SJSA1 (cell line): Measurements from ENCODE around the gene TMEM132D. TPM values are rescaled to one million over a fixed set of nuclear protein-coding genes. Genes with fewer than 3 reads are reported as not detected.

ENCODE experiments used
- DNase-seq, 2 experiments: peaks; one replicate each; pipeline ENCODE4 v3.0.0-alpha.2; 2015 to 2020; ENCODE audit warnings: low spot score in 2 of 2, low read depth in 1 of 2
- H3K27ac ChIP-seq: fragments of 250-450 bp; sonication (Bioruptor Pico); 2 replicates; pipeline ENCODE4 v1.5.1; 2020; ENCODE audit warnings: mild to moderate bottlenecking, moderate library complexity
- H3K27me3 ChIP-seq: fragments of 250-450 bp; sonication (Bioruptor Pico); replicated peaks from 2 replicates; pipeline ENCODE4 v1.5.1; 2020; ENCODE audit warnings: mild to moderate bottlenecking, moderate library complexity
- H3K36me3 ChIP-seq: fragments of 250-450 bp; sonication (Bioruptor Pico); 2 replicates; pipeline ENCODE4 v1.5.1; 2020; ENCODE audit warnings: mild to moderate bottlenecking
- H3K4me1 ChIP-seq: fragments of 250-450 bp; sonication (Bioruptor Pico); replicated peaks from 2 replicates; pipeline ENCODE4 v1.6.1; 2021; ENCODE audit warnings: mild to moderate bottlenecking
- H3K4me3 ChIP-seq: fragments of 250-450 bp; sonication (Bioruptor Pico); 2 replicates; pipeline ENCODE4 v1.5.1; 2020; ENCODE audit warnings: mild to moderate bottlenecking
- H3K9me3 ChIP-seq: fragments of 250-450 bp; sonication (Bioruptor Pico); replicated peaks from 2 replicates; pipeline ENCODE4 v1.5.1; 2020; ENCODE audit warnings: mild to moderate bottlenecking
- total RNA-seq: library from RNA; depleted of rRNA; stranded (reverse); fragments of >200 nt; shearing (Covaris generic); gene quantifications from 2 replicates; pipeline ENCODE4 v1.2.3, GENCODE V29; 2014

Gene TMEM132D
- total RNA-seq, 1 experiment from 2014 or later: not detected

DNA sequence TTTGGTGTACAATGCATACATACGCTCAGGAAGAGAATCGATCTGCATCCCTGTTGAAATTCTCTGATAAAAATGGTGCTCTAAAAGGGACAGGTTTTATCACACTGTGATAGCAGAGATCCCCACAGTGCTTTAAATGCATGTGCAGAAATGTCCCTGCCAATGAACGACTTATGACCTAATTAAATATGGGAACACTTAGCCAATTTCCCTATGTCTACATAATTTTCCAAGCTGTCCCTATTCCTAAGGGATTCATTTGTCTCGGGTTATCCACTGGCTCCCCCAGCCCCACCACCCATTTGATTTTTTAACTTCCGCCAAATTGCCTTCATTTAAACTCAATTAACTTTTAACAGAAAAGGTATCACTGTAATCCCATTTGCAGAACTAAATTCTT, 284.6 kb downstream of the TMEM132D start:
- Histone ChIP-seq H3K4me3 (no peak overlapping the region), H3K27me3 (no peaks in the 10 kb centered on the region)

DNA sequence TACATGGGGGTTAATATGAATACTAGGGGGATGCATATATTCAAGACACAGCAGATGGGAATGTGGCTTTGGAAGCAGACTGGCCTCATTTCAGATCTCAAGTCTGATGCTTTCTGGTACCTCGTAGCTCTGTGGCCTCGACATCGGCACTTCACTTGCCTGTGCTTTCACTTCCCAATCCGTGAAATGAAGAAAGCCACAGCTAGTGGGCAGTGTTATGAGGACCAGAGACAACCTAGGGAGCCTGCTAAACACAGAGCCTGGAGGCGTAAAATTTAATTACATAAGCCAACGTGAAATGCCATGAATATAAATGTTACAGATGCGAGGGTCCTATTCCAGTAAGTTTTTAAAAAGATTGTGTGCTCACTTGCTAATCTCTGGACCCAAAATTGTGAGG, 286.0 kb downstream of the TMEM132D start:
- no peak for DNase-seq

More for the DNA sequence above, 284.6 kb downstream of the TMEM132D start:
- no peak overlapping the region for H3K27ac ChIP-seq
- H3K9me3 ChIP-seq: peaks cover 6% of the 10 kb centered on the region; the same call in 1 of the 2 replicates
- no peaks in the 10 kb centered on the region for H3K36me3 ChIP-seq
- no peaks in the 10 kb centered on the region for H3K4me1 ChIP-seq
- no peak for DNase-seq

DNA sequence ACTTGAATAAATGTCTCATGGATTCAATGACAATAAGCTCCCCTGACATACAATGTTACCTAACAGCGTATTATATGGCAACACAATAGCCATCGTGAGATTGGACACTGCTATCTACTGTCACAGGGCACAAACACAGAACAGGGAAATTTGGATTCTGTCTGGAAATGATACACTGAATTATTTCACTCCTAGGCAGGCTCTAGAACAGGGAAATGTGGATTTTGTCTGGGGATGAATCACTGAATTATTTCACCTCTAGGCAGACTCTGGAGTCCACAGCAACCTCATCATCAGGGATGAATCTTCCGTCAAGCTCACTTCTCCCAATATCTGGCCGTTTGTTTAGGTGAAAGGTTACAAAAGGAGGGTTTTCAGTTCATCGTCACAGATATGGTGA, 288.8 kb downstream of the TMEM132D start:
- peak overlapping the region; percentile 35; the same call in 1 of the 2 replicates for H3K27ac ChIP-seq
- H3K36me3 ChIP-seq: no peaks in the 10 kb centered on the region
- no peak overlapping the region for H3K4me3 ChIP-seq
- no peaks in the 10 kb centered on the region for H3K4me1 ChIP-seq
- no peaks in the 10 kb centered on the region for H3K27me3 ChIP-seq
- no peaks in the 10 kb centered on the region for H3K9me3 ChIP-seq
- DNase-seq: no peak

More for the DNA sequence above, 286.0 kb downstream of the TMEM132D start:
- H3K4me1 ChIP-seq: no peaks in the 10 kb centered on the region
- H3K9me3 ChIP-seq: peaks cover 6% of the 10 kb centered on the region; the same call in 1 of the 2 replicates
- no peaks in the 10 kb centered on the region for H3K36me3 ChIP-seq
- H3K4me3 ChIP-seq: no peak overlapping the region
- H3K27me3 ChIP-seq: no peaks in the 10 kb centered on the region
- no peak overlapping the region for H3K27ac ChIP-seq

DNA sequence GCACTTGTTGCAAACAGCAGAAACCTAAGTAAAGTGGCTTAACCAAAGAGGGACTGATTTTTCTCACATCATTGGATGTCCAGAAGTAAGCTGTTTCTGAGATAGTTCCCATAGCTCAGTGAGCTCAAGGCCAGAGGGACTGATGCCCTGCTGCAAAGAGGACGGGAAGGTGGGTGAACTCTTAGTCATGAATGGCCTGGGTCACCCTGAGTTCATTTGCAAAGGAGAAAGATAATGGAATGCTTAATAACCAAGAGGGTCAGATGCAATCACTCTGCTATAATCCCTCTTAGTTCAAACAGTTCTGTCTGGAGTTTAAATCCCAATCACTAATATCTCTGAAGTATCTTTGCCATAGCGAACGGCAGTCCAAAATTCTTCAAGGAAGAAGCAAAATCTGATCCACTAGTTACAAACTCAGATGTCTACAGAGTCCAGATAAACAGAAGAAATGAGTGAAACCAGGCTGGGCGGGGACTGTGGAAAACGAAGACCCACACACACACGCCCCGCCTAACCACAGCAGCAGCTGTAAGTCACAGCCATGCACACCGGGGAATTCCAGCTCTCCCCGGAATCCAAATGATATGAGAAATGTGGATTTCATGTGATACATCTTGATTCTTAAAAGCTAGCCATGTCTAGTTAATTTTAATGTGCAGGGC, 289.5 kb downstream of the TMEM132D start:
- Histone ChIP-seq H3K27me3 (no peaks in the 10 kb centered on the region), H3K36me3 (no peaks in the 10 kb centered on the region), H3K9me3 (no peaks in the 10 kb centered on the region), H3K4me3 (no peak overlapping the region), H3K27ac (peak overlapping the region; percentile 35; the same call in 1 of the 2 replicates), H3K4me1 (no peaks in the 10 kb centered on the region)
- no peak for DNase-seq

DNA sequence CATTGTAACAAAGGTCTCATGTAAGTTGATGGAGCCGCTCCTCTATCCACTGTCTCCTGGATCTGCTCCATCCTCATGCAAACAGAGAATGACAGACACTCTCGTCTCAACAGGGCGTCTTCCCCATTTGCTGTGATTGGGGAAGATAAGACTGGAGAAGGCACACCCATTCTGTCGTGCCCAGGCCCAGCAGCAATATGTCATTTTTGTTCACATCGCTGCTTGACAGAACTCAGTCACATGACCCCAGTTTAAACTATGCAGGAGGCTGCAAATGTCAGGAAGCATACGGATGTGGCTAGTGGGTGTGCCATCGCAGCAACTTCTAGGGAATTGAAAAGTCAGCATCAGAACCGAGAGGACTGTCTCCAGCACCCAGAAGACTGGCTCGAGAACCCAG, 290.5 kb downstream of the TMEM132D start:
- Histone ChIP-seq H3K4me3 (no peak overlapping the region), H3K27ac (no peak overlapping the region), H3K27me3 (no peaks in the 10 kb centered on the region), H3K9me3 (no peaks in the 10 kb centered on the region; the same call in 1 of the 2 replicates), H3K36me3 (no peaks in the 10 kb centered on the region), H3K4me1 (no peaks in the 10 kb centered on the region)
- DNase-seq: no peak

DNA sequence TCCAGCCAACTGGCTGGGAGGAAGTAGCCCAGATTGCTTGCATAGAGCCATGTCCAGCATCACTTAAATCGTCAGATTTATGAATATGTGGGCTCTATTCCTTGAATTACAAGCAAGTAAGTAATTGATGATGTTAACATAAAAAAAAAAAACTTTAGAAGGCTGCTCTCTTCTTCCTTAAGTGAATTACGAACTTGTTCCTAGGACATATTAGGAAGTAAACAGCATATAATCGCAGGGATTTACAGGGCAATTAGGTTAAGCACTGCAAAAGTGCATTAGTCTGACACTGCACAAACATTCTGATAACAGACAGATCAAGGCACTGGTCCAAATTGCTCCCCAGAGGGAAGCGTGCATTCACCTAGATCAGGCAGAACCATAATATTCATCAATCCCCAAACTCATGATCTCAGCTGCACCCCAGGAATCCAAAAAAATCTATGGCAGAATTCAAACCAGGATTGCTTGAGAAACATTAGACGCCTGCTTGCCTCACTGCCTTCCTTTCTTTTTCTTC, 293.2 kb downstream of the TMEM132D start:
- Histone ChIP-seq H3K36me3 (no peaks in the 10 kb centered on the region), H3K9me3 (no peaks in the 10 kb centered on the region; the same call in 1 of the 2 replicates), H3K4me3 (no peak overlapping the region), H3K4me1 (no peaks in the 10 kb centered on the region), H3K27me3 (no peaks in the 10 kb centered on the region), H3K27ac (no peak overlapping the region)
- no peak for DNase-seq

DNA sequence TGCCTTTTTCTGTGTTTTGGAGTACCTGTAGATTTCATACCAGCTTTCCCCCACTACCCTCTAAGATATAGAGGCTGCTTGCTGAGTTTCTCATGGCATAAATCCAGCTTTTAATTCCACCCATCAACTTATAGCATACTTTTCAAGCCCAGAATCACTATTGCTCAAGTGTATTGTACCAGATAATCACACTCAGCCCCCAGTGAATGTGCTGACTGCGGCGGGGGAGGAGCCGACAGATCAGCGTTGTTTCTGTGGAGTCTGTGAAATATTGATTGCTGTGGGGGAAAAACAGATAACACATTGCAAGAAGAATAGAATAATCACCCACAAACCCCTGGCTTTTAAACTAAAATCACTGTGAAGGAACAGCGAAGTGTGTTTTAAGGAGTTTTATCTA, 296.1 kb downstream of the TMEM132D start:
- Histone ChIP-seq H3K4me3 (no peak overlapping the region), H3K9me3 (no peaks in the 10 kb centered on the region; the same call in 1 of the 2 replicates), H3K36me3 (no peaks in the 10 kb centered on the region), H3K27ac (peak overlapping the region; percentile 9; the same call in 1 of the 2 replicates), H3K4me1 (no peaks in the 10 kb centered on the region), H3K27me3 (no peaks in the 10 kb centered on the region)
- DNase-seq: no peak

DNA sequence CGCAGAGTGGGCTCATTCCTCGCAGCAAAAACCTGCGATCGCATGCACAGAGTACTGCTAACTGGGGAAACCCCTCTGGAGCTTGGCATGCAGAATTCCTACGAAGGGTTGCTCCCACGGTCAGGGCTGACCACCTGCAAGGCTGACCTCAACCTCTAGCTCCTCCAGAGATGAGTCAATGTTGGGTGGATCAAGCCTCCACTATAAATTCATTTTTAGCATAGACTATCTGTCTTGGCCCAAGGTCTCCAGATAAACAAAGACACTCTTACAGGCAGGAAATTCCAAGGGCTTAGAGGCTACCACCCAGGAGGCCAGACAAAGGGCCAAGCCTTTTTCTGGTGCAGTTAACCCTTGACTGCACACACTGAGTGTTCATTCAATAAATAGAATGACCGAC, 296.5 kb downstream of the TMEM132D start:
- DNase-seq: peak in 1 of 2 experiments; percentile 4
- Histone ChIP-seq H3K4me3 (no peak overlapping the region), H3K27me3 (no peaks in the 10 kb centered on the region), H3K9me3 (no peaks in the 10 kb centered on the region; the same call in 1 of the 2 replicates), H3K4me1 (no peaks in the 10 kb centered on the region), H3K27ac (no peak overlapping the region; the same call in 1 of the 2 replicates), H3K36me3 (no peaks in the 10 kb centered on the region)

DNA sequence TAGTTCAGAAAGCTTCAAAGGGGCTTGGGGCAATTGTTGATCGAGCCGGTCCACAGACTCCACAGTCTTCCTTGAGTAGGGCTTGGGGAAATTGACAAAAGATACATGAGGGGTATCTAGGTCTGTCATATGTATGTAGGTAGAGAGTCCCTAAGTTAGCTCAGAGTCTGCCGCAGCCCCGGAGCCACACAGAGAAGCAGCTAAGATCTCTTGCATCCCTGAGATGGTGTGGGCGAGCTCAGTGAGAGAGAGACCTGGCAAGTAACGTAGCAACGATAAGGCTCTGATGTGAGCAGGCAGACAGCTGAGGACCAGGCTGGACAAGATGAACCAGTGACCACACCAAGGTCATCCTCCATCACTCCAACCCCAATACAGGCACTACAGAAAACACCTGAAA, 297.6 kb downstream of the TMEM132D start:
- Histone ChIP-seq H3K4me1 (no peaks in the 10 kb centered on the region), H3K36me3 (no peaks in the 10 kb centered on the region), H3K27me3 (no peaks in the 10 kb centered on the region), H3K4me3 (no peak overlapping the region), H3K9me3 (no peaks in the 10 kb centered on the region; the same call in 1 of the 2 replicates), H3K27ac (no peak overlapping the region)
- DNase-seq: no peak

DNA sequence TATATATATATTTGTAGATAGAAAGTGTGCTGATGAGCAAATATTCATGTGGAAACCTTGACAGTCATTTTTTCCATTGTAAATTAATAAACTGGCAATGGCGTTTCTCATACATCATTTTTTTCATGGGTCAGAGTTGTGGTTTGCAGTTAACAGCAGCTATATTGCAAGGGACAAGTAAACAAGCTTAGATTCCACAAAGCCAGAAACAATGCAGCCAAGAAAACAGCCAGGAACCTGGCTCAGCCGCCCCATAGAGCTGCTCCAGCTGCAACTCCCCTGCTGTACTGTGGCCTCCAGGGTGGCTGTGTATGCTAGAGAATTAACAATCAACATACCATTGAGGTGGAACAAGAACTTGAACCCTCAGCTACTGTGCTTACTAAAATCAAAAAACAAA, 298.2 kb downstream of the TMEM132D start:
- Histone ChIP-seq H3K4me1 (no peaks in the 10 kb centered on the region), H3K36me3 (no peaks in the 10 kb centered on the region), H3K27ac (no peak overlapping the region), H3K9me3 (no peaks in the 10 kb centered on the region; the same call in 1 of the 2 replicates), H3K27me3 (no peaks in the 10 kb centered on the region), H3K4me3 (no peak overlapping the region)
- DNase-seq: no peak

DNA sequence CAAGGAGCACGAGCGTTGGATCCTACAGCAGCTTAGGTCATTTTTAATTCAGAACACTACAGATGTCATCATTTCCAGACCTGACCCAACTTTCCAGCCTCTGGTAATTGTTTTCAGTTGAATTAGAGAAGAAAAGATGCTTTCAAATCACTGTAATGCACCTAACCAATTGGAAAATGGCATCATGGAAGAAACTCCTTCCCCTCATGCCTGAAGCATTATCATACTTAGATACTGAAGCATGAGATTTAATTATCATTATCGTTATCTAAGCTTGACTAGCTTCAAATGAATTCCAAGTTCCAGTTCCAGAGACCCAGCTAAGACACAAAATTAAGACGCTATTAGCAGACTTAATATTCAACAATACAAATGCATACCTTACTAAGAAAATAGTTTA, 299.3 kb downstream of the TMEM132D start:
- no peak overlapping the region for H3K4me3 ChIP-seq
- H3K36me3 ChIP-seq: no peaks in the 10 kb centered on the region
- H3K27ac ChIP-seq: no peak overlapping the region
- no peaks in the 10 kb centered on the region for H3K4me1 ChIP-seq
- H3K9me3 ChIP-seq: no peaks in the 10 kb centered on the region; the same call in 1 of the 2 replicates
- DNase-seq: no peak
- no peaks in the 10 kb centered on the region for H3K27me3 ChIP-seq

DNA sequence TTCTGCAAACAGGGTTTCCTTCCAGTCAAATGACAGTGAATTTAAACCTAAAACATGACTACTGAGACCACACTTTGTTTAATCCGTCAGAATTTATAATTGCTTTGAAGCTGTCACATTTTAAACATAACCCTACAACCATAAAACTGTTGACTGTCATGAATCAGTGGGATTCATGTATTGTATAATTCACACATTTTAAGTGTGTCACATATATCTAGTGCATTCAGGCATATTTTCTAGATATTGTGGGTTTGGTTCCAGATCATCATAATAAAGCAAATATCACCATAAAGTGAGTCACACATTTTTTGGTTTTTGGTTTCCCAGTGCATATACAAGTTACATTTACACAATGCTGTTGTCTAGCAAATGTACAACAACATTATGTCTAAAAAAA, 304.4 kb downstream of the TMEM132D start:
- H3K4me3 ChIP-seq: no peak overlapping the region
- H3K9me3 ChIP-seq: no peaks in the 10 kb centered on the region
- no peaks in the 10 kb centered on the region for H3K36me3 ChIP-seq
- H3K27ac ChIP-seq: no peak overlapping the region
- H3K4me1 ChIP-seq: no peaks in the 10 kb centered on the region
- H3K27me3 ChIP-seq: no peaks in the 10 kb centered on the region
- no peak for DNase-seq

DNA sequence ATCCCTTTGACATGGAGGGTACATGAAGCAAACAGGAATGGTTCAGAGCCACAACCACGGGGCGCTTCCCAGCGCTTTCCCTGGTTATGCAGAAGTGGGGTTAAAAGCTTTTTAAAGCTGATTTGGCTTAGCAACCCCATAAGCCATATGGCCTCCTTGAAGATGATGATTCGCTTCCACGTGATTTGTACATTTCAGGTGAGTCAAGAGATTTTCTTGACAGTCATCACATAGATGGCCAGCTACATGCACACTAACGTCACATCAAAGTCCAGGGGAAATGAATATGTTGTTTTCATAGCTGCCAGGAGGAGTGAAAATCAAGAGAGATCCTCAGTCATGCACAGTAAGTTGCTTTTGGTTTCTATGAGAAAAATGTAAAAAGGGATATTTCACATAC, 309.7 kb downstream of the TMEM132D start:
- no peaks in the 10 kb centered on the region for H3K4me1 ChIP-seq
- DNase-seq: no peak
- no peaks in the 10 kb centered on the region for H3K9me3 ChIP-seq
- H3K27me3 ChIP-seq: no peaks in the 10 kb centered on the region
- H3K27ac ChIP-seq: no peak overlapping the region
- no peak overlapping the region for H3K4me3 ChIP-seq
- no peaks in the 10 kb centered on the region for H3K36me3 ChIP-seq

DNA sequence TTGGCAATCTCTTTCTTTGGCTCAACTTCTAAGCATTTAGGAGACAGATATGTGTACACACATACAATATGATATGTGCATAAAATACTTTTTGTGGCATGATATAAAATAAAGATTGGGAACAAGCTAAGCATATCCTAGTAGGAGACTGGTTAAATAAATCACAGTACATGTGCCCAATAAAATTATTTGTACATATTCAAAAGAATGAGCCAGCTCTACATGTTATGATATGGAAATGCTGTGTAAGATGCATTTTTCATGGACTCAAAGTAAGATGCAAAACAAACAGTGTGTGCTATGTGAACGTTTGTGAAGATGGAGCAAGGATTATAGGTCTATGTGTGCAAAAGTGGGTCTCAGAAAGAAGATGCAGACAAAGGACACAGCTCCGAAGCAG, 311.4 kb downstream of the TMEM132D start:
- Histone ChIP-seq H3K36me3 (no peaks in the 10 kb centered on the region), H3K4me3 (no peak overlapping the region), H3K4me1 (no peaks in the 10 kb centered on the region), H3K27me3 (no peaks in the 10 kb centered on the region), H3K9me3 (no peaks in the 10 kb centered on the region), H3K27ac (no peak overlapping the region)
- no peak for DNase-seq
